ENCODE measurements around the gene CT47A1. TPM values are rescaled to one million over a fixed set of nuclear protein-coding genes. Genes with fewer than 3 reads are reported as not detected.

The CT47A1 gene
- total and polyA plus RNA-seq, 2 experiments from 2014 or later, result not detected

Small RNA genes within 50 kb of the gene (small RNA-seq; reads per million reads assigned to genes)
- gene AL670379.1, result not detected
- gene AL670379.10, result not detected
- gene AL670379.11, result not detected
- not detected for gene AL670379.12
- not detected for gene AL670379.2
- gene AL670379.3, result not detected
- gene AL670379.4, result not detected
- gene AL670379.5, result not detected
- gene AL670379.6, result not detected
- not detected for gene AL670379.7
- gene AL670379.8, result not detected
- gene AL670379.9, result not detected

Other genes with a start within 250 kb of the CT47A1 start
- not detected in 2 replicates for gene CT47B1, start 109.9 kb downstream of the CT47A1 start, total RNA-seq
- gene CT47B1, start 109.9 kb downstream of the CT47A1 start, polyA plus RNA-seq, result not detected in 2 replicates
- not detected in 2 replicates for gene CT47A11, start 48.6 kb downstream of the CT47A1 start, total RNA-seq
- not detected in 2 replicates for gene CT47A11, start 48.6 kb downstream of the CT47A1 start, polyA plus RNA-seq
- gene CT47A10, start 43.7 kb downstream of the CT47A1 start, total RNA-seq, result not detected in 2 replicates
- gene CT47A10, start 43.7 kb downstream of the CT47A1 start, polyA plus RNA-seq, result not detected in 2 replicates
- not detected in 2 replicates for gene CT47A9, start 38.9 kb downstream of the CT47A1 start, total RNA-seq
- gene CT47A9, start 38.9 kb downstream of the CT47A1 start, polyA plus RNA-seq, result not detected in 2 replicates
- gene CT47A8, start 34.0 kb downstream of the CT47A1 start, total RNA-seq, result not detected in 2 replicates
- gene CT47A8, start 34.0 kb downstream of the CT47A1 start, polyA plus RNA-seq, result not detected in 2 replicates
- not detected in 2 replicates for gene CT47A7, start 29.2 kb downstream of the CT47A1 start, total RNA-seq
- not detected in 2 replicates for gene CT47A7, start 29.2 kb downstream of the CT47A1 start, polyA plus RNA-seq
- gene CT47A6, start 24.3 kb downstream of the CT47A1 start, total RNA-seq, result not detected in 2 replicates
- not detected in 2 replicates for gene CT47A6, start 24.3 kb downstream of the CT47A1 start, polyA plus RNA-seq
- gene CT47A5, start 19.4 kb downstream of the CT47A1 start, total RNA-seq, result not detected in 2 replicates
- gene CT47A5, start 19.4 kb downstream of the CT47A1 start, polyA plus RNA-seq, result not detected in 2 replicates
- not detected in 2 replicates for gene CT47A4, start 14.6 kb downstream of the CT47A1 start, total RNA-seq
- not detected in 2 replicates for gene CT47A4, start 14.6 kb downstream of the CT47A1 start, polyA plus RNA-seq
- not detected in 2 replicates for gene CT47A3, start 9.7 kb downstream of the CT47A1 start, total RNA-seq
- gene CT47A3, start 9.7 kb downstream of the CT47A1 start, polyA plus RNA-seq, result not detected in 2 replicates
- gene CT47A2, start 4.8 kb downstream of the CT47A1 start, total RNA-seq, result not detected in 2 replicates
- not detected in 2 replicates for gene CT47A2, start 4.8 kb downstream of the CT47A1 start, polyA plus RNA-seq
- 12.6 and 15.2 TPM in 2 replicates for gene GLUD2, start 61.9 kb upstream of the CT47A1 start, total RNA-seq
- 3.0 and 4.4 TPM in 2 replicates for gene GLUD2, start 61.9 kb upstream of the CT47A1 start, polyA plus RNA-seq